ENCODE results near the gene BLTP3B.

The BLTP3B gene

DNA sequence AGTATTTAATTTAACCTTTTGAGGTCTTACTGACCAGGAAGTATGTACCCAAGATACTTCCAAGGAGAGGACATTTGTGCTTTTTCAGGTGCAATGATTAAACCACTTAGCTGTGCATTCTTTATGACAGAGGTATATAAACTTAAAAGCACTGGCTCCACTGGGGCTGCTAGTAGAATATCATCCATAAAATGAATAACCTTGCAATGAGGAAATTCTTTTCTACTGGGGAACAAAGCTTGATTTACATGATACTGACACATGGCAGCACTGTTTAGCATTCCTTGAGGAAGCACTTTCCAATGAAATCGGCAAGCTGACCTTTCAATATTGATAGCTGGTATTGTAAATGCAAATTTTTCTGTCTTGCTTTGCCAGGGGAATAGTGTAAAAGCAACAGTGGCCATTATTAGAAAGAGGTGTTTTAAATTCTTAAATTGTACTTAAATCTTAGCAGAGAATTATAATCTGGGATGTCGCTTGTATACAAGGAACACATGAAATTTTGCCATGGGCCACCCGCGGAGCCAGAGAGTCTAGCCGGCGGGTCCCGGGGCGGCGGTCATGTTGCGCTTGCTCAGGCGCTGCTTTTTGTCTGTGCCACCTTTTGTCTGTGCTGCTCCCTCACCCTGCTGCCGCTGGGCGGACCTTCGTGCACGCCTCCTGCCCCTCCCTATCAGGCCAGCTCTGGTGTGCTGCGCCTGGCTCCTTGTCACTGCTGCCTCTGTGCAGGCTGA, 20.9 kb upstream of the BLTP3B start:
- peak; percentile 42 to 45 for DNase-seq (ENCODE audit: low read depth in 1 of 2, low spot score in 1 of 2)

DNA sequence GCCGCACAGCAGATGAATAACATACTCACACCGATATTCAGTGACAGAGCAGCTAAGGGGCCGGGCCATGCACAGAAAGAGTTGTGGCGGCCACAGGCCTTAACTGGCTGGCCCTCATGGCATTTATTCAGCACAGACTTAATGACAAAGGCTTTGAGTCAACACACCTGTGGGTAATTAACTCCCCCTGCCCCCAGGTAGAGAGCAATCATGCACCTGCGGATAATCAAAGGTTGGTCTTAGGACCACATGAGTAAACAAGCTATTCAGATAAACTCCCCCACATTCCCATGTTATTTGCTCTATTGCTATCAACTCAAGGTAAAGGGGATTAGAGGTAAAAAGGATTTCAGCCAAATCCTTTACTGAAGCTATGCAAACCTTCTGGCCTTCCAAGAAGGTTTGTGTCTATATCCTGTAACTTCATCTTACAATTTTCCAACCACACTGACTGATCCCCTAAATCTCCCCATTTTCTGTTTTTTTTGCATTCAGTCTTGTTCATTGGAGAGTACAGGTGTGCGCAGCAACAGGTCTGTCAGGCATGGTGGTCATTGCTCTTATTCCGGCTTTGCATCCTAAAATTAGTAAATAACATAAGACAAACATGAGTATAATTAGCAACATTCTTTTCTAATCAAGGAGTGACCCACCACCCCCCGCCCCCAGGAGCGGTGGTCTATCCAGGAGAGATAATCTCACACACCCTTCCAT, 16.9 kb upstream of the BLTP3B start:
- no peak for DNase-seq (ENCODE audit: low read depth in 1 of 2, low spot score in 1 of 2)

DNA sequence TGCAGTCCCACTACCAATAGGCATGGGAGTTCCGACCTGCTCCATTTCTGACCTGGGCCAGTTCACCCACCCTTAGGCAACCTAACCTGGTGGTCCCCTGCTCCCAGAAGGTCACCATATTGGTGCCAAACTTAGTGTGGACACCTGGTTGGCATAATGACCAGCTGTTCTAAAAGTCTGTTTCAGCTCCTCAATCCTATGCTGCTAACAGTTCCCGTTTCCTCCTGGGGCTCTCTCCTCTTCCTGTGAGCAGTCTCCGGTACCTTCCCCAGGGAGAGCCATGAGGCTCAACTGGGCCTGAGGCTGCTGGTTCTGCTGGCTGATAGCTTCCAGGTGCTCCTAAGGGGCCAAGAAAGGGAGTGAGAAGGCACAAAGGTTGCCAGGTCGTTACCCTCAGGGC, 15.9 kb upstream of the BLTP3B start:
- DNase-seq (ENCODE audit: low read depth in 1 of 2, low spot score in 1 of 2) = no peak

DNA sequence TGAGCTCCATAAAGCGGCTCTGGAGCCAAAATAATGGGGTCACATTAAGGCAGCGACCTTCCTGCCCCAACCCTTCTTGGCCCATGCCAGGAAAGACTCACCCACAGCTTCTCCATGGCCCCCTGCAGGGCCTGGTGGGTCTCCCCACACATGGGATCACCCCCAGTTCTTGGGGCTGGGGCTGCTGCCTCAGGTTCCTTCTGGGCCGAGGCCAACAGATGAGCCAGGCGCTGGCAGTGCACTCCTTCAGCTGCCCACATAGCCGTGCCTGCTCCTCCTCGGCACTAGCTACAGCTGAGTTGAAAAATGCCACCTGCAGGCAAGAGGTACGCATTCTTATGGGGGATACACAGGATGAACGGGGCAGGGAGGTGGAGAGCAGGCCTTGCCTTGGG, 14.8 kb upstream of the BLTP3B start:
- DNase-seq (ENCODE audit: low read depth in 1 of 2, low spot score in 1 of 2) = no peak

DNA sequence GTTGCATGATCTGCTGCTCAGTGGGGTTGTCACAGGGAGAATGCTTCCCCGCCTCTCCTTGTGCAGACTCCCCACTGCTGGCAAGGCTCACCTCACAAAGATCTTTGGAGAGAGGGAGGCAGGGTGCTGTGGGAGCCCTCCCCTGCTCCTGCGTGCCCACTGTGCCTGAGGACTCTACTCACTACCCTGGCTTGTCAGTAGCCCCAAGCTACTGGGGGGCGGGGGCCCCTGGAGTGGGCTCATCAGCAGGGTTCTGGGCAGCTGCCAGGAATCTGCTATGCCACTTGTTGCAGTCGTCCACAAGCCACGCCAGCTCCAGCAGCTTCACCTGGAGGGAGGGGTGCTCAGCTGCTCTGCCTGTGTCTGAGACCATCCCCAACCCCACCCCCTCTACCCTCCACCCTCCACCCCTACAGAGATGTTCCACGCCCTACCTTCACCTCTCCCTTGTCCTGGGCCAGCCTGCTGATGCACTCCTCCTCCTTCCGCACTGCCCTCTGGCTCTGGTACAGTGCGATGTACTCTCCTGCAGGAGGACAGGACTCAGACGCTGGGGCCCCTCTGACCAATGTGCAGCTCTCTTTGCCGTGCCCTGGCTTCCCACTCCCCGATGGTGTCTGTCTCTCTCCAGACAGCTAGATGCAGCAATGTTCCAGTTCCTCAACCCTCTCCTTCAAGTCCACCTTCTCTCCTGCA, 14.2 kb upstream of the BLTP3B start:
- DNase-seq (ENCODE audit: low read depth in 1 of 2, low spot score in 1 of 2) = no peak

DNA sequence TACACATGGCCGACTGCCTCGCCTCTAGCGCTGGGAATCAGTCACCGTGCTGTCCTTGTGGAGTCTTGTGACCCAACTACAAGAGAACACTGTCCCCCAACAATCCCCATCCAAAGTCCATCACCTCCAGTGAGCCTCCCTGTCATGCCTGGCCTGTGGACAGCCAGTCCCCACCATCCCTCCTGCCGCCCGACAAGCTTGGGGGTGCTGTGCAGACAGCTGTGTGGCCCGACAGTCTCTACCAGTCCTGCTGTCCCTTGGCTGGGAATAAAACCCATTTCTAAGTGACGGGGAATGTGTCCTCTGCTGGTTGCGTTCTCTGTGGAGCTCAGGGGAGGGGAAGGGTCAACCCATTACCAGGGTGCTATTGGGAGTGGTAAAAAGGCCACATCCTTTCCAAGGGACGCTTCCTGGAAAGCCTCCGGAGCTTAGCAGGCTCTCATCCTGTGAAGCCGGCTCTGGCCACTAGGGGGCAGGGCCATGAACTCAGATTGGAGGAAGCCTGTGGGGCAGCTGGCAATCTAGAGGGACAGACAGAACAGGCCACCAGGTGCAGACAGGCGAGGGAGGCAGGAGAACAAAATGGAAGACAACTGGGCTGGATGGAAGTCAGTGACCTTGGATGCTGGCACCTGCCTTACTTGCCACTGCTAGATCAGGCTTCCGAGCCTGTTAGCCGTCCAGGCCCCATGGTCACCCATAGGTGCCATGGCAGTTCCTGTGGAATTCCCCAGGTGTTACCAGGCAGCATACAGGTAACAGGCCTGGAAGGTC, 12.0 kb upstream of the BLTP3B start:
- DNase-seq (ENCODE audit: low read depth in 1 of 2, low spot score in 1 of 2) = peak; percentile 49 to 56

DNA sequence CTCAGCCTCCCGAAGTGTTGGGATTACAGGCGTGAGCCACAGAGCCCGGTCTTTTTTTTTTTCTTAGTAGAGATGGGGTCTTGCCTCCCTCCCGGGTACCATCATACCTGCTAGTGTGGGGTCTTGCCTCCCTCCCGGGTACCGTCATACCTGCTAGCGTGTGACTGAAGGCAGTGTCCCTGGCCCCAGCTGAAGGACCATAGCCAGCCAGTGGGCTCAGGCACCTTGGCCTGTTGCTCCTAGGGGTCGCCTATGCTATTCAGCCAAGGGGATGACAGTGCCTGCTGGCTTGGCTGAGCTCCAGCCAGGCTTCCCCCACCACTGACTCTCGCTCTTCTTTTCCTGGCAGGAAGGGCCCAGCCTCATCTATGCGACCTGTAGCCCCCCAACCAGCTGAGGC, 10.5 kb upstream of the BLTP3B start:
- no peak for DNase-seq (ENCODE audit: low read depth in 1 of 2, low spot score in 1 of 2)

DNA sequence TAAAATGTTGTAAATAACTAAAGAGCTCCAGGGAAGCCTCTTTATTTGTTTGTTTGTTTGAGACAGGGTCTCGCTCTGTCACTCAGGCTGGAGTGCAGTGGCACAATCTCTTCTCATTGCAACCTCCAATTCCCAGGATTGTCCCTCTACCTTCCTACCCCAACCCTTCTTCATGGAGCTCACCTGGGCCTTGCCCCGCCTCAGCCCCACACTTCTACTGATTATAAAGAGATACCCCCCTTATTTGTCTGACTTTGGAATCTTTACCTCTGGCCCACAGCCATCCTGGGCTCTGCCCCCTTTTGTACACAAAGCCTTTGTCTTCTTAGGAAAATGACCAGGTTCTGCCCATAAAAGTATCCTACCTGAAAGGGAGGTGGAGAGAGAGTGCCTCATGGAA, 9.1 kb upstream of the BLTP3B start:
- DNase-seq (ENCODE audit: low read depth in 1 of 2, low spot score in 1 of 2) = no peak

DNA sequence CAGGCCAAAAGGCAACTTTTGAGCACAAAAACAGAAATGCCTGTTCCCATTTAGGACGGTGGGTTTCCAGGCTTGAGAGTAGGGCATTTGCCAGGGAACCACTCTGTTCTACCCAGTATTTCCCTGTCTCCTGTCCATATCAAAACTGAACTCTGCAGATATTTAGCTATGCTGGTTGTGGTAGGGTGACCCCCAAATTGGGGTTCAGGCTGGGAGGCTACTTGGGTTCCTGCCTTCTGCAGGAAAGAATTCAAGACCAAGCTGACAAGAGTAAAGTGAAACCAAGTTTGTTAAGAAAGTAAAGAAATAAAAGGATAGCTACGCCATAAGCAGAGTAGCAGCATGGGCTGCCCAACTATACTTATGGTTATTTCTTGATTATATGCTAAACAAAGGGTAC, 3.6 kb upstream of the BLTP3B start:
- DNase-seq (ENCODE audit: low read depth in 1 of 2, low spot score in 1 of 2) = no peak

DNA sequence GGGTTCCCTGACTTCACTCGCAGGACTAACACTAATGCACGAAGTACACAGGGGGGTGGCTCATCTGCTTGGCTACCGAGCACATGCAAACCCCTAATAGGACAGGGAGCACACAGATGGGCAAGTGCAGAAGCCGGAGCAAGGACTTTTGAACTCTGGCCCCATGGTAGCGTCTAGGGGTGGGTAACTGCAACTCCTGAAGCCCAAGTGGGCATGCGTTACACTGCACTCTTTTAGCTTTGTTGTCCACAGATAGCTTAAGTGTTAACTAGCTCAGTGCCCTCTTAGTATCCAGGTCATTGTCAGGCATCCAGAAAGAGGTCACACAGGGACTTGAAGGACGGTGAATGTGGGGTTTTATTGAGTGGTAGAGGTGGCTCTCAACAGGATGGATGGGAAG, 3.0 kb upstream of the BLTP3B start:
- DNase-seq (ENCODE audit: low read depth in 1 of 2, low spot score in 1 of 2) = no peak

DNA sequence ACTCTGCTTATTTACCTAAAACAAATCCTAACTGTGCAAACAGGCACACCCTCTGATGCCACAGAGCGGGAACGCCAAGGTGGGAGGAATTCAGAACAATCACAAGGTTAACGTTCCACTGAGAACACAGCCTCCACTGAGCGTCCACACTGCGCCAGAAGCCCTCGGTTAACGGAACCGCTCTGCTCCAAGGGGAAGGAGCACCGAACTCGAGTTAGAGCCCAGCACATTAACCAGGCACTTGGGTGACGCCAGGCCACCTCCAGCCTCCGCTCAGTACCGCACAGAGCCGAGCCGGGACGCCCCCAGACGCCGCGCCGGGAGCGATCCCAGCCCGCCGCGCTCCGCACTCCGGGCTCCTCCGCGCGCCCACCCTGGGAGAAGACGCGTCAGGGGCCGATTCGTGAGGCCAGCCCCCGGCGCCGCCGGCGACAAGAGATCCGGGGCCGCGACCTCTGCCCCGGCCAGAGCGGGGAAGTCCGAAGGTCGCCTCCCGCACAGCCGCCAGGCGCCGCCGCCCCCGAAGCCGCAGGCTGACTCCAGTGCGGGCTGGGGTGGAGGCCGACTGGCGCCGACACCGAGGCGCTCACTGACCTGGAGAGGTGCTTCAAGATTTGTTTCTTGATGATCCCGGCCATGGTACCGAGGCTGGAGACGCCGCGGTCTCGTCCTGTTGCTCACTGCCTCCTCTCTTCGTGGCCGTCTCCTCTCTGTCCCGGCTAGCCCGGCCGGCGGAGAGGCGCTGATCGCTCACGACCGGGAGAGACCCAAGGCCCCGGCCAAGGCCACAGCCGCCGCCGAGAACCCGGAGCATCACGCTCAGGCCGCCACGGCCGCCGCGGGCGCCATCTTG, 450 bp downstream of the BLTP3B start:
- peak in 1 of 2 donors; percentile 17 for DNase-seq (ENCODE audit: low read depth in 1 of 2, low spot score in 1 of 2)

DNA sequence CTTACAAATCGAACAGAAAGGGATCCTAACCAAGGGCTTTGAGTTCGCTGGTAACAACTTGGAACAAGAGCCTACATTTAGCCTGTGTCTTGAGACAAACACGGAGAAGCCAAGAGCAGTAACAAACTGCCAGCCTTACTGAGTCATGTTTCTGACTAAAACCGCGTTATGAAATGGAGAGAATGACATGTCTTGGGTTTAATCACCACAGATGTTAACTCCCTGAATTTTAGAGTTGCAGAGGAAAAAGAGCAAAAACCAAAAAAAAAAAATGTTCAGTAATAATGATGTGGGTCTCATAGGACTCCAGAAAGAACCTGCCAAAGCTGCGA, 1.0 kb downstream of the BLTP3B start:
- no peak for DNase-seq (ENCODE audit: low read depth in 1 of 2, low spot score in 1 of 2)

DNA sequence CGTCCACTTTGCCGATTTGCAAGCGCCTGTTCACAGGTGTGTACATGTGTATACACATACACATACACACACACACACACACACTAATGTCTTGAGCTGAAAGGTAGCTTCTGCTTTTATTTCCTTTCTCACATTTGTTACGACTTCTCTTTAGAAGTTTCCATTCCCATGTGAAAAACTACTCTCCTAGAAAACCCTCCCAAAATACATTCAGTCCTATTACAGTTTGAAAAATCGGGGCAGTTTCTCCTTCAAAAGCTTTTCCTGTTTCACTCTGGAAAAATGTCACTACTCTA, 3.9 kb downstream of the BLTP3B start:
- no peak for DNase-seq (ENCODE audit: low read depth in 1 of 2, low spot score in 1 of 2)

DNA sequence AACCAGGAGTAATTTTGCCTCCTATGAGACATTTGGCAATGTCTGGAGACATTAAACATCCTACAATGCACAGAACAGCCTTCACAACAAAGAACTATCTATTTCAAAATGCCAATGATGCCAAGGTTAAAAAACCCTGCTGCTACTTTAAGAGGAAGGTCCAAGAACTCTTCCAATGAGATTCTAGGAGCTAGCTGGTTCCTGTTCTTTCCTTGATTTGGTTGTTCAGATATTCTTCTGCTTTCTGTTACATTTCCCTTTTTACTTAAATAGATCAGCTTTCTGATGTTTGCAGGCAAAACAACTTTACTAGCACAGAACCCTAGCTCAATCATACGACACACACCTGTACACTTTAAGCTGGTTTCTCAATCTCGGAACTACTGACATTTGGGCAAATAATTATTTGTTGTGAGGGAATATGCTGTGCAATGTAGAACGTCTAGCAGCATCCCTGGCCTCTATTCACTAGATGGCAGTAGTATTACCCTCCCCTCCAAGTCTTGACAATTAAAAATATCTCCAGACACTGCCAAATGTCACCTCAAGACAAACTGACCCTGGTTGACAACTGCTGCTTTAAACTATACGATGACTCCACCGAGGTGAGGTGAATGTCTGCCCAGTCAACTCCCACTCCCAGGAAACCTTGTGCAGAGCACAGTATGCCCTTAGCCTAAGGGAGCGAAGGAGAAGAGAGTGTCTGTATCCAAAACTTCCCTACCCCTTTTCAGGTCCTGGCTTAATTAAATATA, 4.4 kb downstream of the BLTP3B start:
- DNase-seq (ENCODE audit: low read depth in 1 of 2, low spot score in 1 of 2) = no peak

DNA sequence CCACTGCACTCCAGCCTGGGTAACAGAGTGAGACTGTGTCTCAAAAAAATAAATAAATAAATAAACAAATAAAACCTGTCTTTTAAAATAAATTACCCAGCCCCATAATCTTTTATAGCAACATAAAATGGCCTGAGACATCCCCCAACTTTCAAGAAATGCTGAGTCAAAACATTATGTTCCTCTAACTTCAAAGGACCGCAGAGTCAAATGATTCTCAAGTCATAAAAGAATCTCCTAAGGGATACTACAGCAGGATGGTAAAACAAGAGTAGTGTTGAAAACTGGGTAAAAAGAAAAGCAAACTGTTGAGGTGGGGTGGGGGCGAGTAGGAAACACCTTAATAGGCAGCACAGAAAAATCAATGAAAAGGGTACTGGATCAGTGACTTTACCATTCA, 9.5 kb downstream of the BLTP3B start:
- DNase-seq (ENCODE audit: low read depth in 1 of 2, low spot score in 1 of 2) = no peak

DNA sequence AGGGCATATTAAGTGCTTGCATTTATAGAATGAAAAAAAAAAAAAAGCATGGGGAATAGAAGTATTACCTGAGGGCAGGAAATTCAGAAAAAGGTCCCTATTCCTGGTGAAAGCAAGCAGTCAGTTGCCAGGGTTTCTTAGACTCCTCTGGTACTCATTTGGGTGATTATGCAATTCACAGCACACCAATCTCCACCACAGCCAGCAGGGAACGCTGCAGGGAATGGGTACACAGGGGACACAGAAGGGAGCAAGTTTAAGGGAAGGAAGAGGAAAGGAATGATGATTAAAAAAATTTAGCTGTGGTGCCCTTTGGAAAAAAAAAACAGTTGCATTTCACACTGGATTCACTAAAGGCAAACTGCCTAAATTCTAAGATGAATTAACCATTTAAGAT, 14.2 kb downstream of the BLTP3B start:
- DNase-seq (ENCODE audit: low read depth in 1 of 2, low spot score in 1 of 2) = no peak

DNA sequence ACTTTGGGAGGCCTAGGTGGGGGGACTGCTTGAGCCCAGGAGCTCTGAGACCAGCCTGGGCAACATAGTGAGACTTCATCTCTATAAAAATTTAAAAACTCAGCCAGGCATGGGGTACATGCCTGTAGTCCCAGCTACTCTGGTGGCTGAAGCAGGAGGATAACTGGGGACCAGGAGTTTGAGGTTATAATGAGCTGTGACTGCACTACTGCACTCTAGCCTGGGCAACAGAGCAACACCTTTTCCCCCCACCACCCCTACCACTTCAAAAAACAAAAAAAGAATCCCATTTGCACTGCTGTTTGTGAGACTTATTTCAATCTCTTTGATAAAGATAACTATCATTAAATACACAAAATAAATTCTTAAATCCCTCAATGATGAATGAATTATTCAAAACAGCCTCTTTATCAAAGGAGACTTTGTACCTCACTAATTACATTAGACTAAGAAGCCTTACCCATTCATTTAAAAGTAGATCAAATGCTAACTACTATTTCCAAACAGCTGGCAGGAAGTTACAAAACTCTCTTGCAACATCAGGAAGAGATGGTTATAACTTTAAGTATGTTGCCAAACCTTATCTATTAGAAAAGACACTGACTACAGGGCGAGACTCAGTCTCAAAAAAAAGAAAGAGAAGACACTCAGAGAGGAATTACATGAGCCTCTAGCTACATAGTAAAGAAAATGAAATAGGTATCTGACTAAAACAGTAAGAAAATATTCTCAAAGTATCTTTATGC, 14.7 kb downstream of the BLTP3B start:
- DNase-seq (ENCODE audit: low read depth in 1 of 2, low spot score in 1 of 2) = no peak

DNA sequence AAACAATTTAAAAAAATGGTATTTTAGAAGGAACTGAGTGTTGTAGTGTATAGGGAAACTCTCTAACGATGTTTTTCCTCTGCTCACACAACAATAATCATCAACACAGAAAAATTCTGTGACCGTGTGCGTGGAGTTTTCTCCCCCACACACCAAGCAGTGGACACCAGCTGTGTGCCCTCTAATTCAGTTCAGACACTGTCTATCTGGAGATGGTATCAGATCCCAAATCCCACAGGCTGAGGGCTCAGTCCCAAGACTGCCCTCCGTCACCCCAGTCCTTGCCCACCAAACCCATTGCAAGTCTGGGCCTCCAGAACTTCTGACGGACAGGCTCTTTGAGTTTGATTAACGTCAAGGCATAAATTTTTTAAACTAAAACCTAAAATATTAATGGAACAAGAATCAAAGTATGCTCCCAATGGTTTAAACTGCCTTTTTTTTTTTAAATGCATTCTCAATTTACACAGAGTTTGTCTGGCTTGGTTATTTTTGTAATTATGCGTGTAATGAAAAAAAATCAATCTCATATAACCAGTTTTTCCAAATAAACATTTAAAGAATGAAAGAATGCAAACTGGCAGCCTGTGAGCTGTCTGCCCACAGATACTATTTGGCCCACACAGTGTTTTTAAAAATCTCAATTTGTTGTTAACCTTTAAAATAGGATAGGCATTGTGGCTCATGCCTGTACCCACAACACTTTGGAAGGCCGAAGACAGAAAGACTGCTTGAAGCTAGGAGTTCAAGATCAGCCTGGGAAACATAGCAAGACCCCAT, 19.2 kb downstream of the BLTP3B start:
- no peak for DNase-seq (ENCODE audit: low read depth in 1 of 2, low spot score in 1 of 2)

DNA sequence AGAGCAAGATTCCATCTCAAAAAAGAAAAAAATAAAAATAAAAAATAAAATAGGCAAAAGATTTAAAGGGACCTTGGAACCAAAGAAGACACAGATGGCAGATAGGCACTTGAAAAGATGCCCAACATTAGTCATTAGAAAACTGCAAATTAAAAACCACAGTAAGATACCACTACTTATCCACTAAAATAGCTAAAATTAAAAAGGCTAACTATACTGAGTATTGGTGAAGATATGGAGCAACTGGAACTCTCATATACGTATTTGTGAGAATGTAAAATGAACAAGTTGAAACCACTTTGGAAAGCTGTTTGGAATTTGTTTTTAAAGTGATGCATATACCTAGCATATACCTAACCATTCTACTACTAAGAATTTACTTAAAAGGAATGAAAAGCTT, 22.3 kb downstream of the BLTP3B start:
- no peak for DNase-seq (ENCODE audit: low read depth in 1 of 2, low spot score in 1 of 2)

All from activated T-helper 1 cell treated with anti-CD3 and anti-CD28 coated beads, Interleukin-2, amount 50 U/mL, for 16 hours (primary cell).